RWPE2 (cell line): ENCODE measurements around the gene LRP1.
A peak's percentile ranks its signal among the peaks of the same experiment; 100 is the strongest.

Experiments used
- ATAC-seq: fragments of 200-7000 bp; cut with Tn5 transposase; 3 replicates; pipeline ENCODE4 v1.9.1; 2021; ENCODE audit warnings: low read depth
- DNase-seq: peaks from one replicate; pipeline ENCODE4 v3.0.0-alpha.2; 2020; ENCODE audit warnings: low spot score
- H3K27ac ChIP-seq: fragments of 450-650 bp; 2 replicates; pipeline ENCODE4 v1.5.1; 2017; ENCODE audit warnings: mild to moderate bottlenecking; ENCODE audit not compliant: poor library complexity, severe bottlenecking
- H3K27me3 ChIP-seq: fragments of 250-450 bp; sonication (Bioruptor Pico); 2 replicates; pipeline ENCODE4 v1.5.1; 2021; ENCODE audit warnings: mild to moderate bottlenecking, moderate library complexity; ENCODE audit not compliant: insufficient read depth, poor library complexity, severe bottlenecking
- H3K36me3 ChIP-seq: fragments of 250-450 bp; sonication (Bioruptor Pico); 2 replicates; pipeline ENCODE4 v1.5.1; 2020; ENCODE audit warnings: low read depth, mild to moderate bottlenecking, moderate library complexity
- H3K4me1 ChIP-seq: fragments of 250-450 bp; sonication (Bioruptor Pico); 2 replicates; pipeline ENCODE4 v1.5.1; 2021; ENCODE audit warnings: mild to moderate bottlenecking, moderate library complexity; ENCODE audit not compliant: insufficient read depth, poor library complexity, severe bottlenecking
- H3K4me3 ChIP-seq: fragments of 250-450 bp; sonication (Bioruptor Pico); 2 replicates; pipeline ENCODE4 v1.5.1; 2021; ENCODE audit warnings: mild to moderate bottlenecking, moderate library complexity; ENCODE audit not compliant: severe bottlenecking
- H3K9me3 ChIP-seq: fragments of 250-450 bp; sonication (Bioruptor Pico); 2 replicates; pipeline ENCODE4 v1.5.1; 2021; ENCODE audit warnings: mild to moderate bottlenecking, moderate library complexity; ENCODE audit not compliant: severe bottlenecking
- CTCF ChIP-seq: fragments of 450-650 bp; IDR thresholded peaks from one replicate; pipeline ENCODE4 v1.5.1; 2017; ENCODE audit warnings: mild to moderate bottlenecking, moderate library complexity; ENCODE audit not compliant: poor library complexity, severe bottlenecking

The LRP1 gene

GRCh38 chr12:57234571-57235016 lies 106.3 kb downstream of the LRP1 start:
- peak; percentile 25 for DNase-seq
- no peak overlapping the region for H3K4me3 ChIP-seq
- peaks cover 6% of the 10 kb centered on the region for H3K27me3 ChIP-seq
- ATAC-seq = no peak
- no peak for TF ChIP-seq CTCF
- no peaks in the 10 kb centered on the region for H3K4me1 ChIP-seq
- no peaks in the 10 kb centered on the region for H3K9me3 ChIP-seq
- peaks cover 50% of the 10 kb centered on the region for H3K36me3 ChIP-seq
- H3K27ac ChIP-seq = no peak overlapping the region

- Histone ChIP-seq H3K27me3 (peaks cover 11% of the 10 kb centered on the region), H3K36me3 (peaks cover 48% of the 10 kb centered on the region), H3K9me3 (no peaks in the 10 kb centered on the region), H3K4me3 (no peak overlapping the region), H3K27ac (no peak overlapping the region), H3K4me1 (no peaks in the 10 kb centered on the region)
- DNase-seq (peak; percentile 62), ATAC-seq (no peak)
- TF ChIP-seq CTCF = no peak
These were observed 106.9 kb downstream of the LRP1 start for GRCh38 chr12:57235017-57235727.

GRCh38 chr12:57235728-57236131 lies 107.4 kb downstream of the LRP1 start:
- Histone ChIP-seq H3K36me3 (peaks cover 42% of the 10 kb centered on the region), H3K27me3 (peaks cover 15% of the 10 kb centered on the region), H3K9me3 (no peaks in the 10 kb centered on the region), H3K4me1 (no peaks in the 10 kb centered on the region), H3K27ac (no peak overlapping the region), H3K4me3 (no peak overlapping the region)
- no peak for ATAC-seq
- peak; percentile 48 for DNase-seq
- TF ChIP-seq CTCF = no peak

GRCh38 chr12:57236201-57236924 lies 108.1 kb downstream of the LRP1 start:
- peaks cover 21% of the 10 kb centered on the region for H3K27me3 ChIP-seq

More at GRCh38 chr12:57236201-57236924, 108.1 kb downstream of the LRP1 start:
- H3K4me1 ChIP-seq = no peaks in the 10 kb centered on the region
- no peak for TF ChIP-seq CTCF
- no peak for DNase-seq
- no peaks in the 10 kb centered on the region for H3K9me3 ChIP-seq
- ATAC-seq = no peak
- peaks cover 36% of the 10 kb centered on the region for H3K36me3 ChIP-seq
- no peak overlapping the region for H3K27ac ChIP-seq
- no peak overlapping the region for H3K4me3 ChIP-seq
